Activated gamma-delta T cell treated with Interleukin-2 at 50 U/mL for 16 hours (primary cell): Measurements from ENCODE around the gene MRC1.

Experiments
- DNase-seq: peaks from one replicate; pipeline ENCODE4 v3.0.0-alpha.2; 2020

Gene MRC1

DNA sequence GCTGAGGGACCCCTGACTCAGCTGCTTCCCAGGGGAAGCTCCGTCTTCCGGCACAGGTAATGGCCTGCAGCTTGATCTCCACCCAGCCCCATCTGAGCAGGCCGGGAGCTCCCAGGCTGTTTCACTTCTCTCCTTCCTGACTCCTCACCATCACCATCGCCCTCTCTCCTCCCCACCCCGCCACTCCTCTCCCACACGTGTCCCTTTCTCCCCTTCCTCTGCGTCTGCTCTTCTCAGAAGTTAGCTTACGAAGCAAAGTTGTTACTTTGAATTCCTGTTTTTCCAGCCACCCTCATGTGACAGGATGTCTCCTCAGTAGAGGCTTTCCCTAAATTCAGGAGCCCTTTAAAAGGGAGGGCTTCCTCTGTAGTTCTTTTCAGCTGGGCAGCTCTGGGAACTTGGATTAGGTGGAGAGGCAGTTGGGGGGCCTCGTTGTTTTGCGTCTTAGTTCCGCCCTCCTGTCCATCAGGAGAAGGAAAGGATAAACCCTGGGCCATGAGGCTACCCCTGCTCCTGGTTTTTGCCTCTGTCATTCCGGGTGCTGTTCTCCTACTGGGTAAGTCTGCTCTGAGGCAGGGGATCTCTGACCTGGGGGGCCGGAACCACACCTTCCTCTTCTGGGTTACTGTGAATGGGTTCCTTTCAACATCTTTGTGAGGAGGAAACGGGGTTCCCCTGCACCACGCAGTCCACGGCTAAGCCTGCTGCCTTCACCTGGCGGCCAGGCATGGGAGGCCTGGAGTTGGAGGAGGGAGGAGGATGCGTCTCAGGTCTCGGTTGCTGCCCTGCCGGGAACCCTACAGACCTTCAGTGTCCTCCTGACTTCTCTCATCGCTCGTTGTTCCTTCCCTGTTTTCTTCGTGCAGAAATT, at the start of gene MRC1:
Gene MRC1, plus strand, starts transcription at position 378 of the 871 bp plus-strand sequence. Its CDS starts 118 bp downstream, at position 496.
- DNase-seq: no peak

- no peak for DNase-seq
These were observed 45.0 kb upstream of the MRC1 start for GRCh38 chr10:17764142-17764541.

- DNase-seq: no peak
These were observed 43.5 kb upstream of the MRC1 start for GRCh38 chr10:17765602-17766001.

- no peak for DNase-seq
These were observed 42.4 kb upstream of the MRC1 start for GRCh38 chr10:17766731-17767130.

GRCh38 chr10:17768496-17768895, 40.7 kb upstream of the MRC1 start:
- DNase-seq: no peak

GRCh38 chr10:17768957-17769356, 40.2 kb upstream of the MRC1 start:
- no peak for DNase-seq

DNA sequence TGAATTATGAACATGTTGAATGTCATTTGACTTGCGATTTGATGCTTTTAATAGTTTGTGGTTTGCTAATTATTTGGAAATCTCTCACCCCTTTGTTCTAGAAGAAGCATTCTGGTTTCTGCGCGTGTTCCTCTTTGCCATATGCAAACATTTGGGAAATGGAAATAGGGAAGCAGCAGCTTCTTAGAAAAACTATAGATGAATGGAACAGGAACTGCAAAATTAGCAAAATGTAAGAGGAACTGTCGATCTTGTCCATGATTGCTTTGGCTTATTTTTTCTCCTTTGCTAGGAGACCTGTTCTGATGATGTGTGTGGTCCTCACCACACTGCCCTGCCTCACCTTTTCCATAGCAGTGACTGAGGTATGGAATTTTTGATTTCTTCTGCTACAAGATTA, 38.1 kb upstream of the MRC1 start:
- DNase-seq: no peak

DNA sequence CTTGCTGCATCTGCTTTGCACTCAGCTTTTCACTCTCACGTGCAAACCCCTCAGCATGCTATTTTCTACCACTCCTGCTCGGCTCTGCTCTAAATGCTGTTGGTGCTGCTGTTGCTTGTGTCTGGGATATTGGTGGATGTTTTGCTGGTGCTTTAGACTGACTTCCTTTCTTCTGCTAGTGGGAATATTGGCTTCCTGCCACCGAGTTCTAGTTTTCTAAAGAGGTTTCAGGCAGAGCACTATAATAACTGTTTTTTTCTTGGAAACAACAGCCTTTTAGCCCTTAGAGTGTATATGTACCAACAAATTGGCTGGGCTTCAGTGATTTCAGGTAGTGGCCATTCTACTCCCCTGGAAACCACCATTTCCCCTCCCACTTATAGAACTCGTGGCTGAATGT, 29.4 kb upstream of the MRC1 start:
- no peak for DNase-seq

GRCh38 chr10:17780727-17781126, 28.4 kb upstream of the MRC1 start:
- no peak for DNase-seq

DNA sequence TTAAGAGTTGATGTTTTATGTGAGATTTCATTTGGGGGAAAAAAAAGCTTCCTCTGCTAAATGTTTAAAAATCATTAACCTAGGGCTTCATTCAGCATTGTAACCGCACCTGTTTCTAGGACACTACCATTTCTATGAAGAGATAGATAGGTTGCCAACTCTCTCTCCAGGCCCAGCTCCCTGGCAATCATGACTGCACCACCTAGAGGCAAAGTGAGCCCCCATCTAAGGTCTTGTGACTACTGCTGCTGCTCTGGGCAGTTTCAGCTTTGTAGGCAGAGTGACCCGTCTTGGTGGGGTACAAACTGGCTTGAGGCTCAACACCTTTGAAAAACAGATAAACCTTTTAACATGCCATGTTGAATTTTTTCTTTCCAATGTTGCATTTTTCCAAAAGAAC, 27.3 kb upstream of the MRC1 start:
- no peak for DNase-seq

DNA sequence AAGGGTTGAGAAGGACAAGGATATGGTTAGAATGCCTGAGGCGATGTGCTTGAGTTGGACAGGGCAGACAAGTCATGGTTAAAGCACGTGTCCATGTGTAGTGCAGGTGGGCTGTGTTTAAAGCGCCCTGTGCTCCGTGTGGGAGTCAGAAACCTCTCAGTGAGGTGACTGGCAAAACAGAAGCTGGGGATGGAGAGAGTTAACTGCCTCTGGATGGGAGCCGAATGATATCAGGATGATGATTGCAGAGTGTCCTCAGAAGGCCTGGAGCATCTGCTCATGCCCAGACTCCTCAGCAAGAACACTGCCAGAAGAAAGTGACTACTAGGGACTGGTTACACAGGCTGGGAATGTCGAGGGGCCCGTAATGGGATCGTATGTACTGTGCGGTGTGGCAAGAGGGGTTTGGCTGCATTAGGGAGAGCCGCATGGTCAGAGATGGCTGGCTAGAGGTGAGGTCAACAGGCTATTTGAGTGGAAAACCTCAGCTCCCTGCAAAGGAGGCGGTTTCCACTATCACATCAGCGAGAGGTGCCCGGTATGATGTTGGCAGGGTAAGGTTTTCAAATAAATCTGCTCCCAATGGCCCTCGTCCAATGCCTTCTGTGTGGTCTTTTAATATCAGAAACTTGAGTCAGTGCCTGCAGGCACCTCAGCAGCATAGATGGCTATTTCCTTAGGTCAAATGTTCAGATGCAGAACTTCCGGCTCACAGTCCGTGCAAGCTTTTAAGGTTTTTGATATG, 26.1 kb upstream of the MRC1 start:
- DNase-seq: no peak

DNA sequence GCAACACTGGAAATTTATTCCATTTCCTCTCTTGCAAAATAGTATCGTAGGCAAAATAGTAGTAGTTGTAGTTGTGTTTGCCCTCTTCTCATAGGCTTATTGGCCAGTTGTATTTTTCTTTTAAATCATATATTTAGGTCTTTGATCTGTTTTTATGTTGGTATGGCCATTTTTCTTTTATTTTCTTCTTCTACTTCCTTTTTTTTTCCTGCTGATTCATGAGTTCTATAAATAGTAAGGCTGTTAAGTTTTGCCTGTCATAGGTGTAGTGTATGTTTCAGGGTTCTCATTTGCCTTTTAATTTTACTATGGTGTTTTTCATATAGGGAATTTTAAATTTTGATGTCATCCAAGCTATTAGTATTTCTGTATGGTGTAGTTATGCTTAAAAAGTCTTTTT, 25.4 kb upstream of the MRC1 start:
- DNase-seq: no peak

GRCh38 chr10:17784688-17785087, 24.5 kb upstream of the MRC1 start:
- no peak for DNase-seq

- DNase-seq: no peak
These were observed 23.7 kb upstream of the MRC1 start for GRCh38 chr10:17785276-17785930.

- no peak for DNase-seq
These were observed 21.8 kb upstream of the MRC1 start for GRCh38 chr10:17787087-17787961.

GRCh38 chr10:17788646-17789045, 20.5 kb upstream of the MRC1 start:
- no peak for DNase-seq

- DNase-seq: no peak
These were observed 19.8 kb upstream of the MRC1 start for GRCh38 chr10:17789396-17789795.

- DNase-seq: no peak
These were observed 18.5 kb upstream of the MRC1 start for GRCh38 chr10:17790651-17791050.

DNA sequence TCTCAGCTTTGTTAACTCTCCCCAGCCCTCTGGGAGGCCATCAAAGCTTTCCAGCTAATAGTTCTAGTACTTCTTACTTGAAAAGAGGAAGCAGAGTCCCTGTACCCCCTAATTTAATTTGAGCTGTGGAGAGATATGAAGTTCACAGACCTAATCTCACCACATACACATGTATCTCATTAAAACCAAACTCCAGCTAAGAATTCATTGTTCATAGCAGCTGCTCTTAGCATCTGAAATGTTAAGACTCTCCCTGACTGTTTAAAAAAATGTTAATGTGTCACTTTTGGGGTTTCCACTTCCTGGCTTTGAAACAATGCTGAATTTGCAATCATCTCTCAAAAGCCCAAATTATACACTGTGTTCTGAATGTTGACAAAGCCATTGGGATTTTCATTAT, 16.2 kb upstream of the MRC1 start:
- DNase-seq: no peak

- no peak for DNase-seq
These were observed 15.1 kb upstream of the MRC1 start for GRCh38 chr10:17793823-17794644.

GRCh38 chr10:17795083-17795482, 14.1 kb upstream of the MRC1 start:
- no peak for DNase-seq
